NOMO-1 treated with DMSO at 0.1 percent for 48 hours (cell line): ENCODE measurements around the gene SUCLG1.
A peak's percentile ranks its signal among the peaks of the same experiment; 100 is the strongest.
"Not testable (repeated sequence)": the region's sequence is repeated elsewhere in the genome, so short reads cannot be mapped to it uniquely, and the experiment has no call there.

Experiments used
- DNase-seq: peaks from one replicate; lab custom pipeline; 2025; ENCODE audit not compliant: unreplicated experiment; lab: John Stamatoyannopoulos, UW

SUCLG1 gene

DNA sequence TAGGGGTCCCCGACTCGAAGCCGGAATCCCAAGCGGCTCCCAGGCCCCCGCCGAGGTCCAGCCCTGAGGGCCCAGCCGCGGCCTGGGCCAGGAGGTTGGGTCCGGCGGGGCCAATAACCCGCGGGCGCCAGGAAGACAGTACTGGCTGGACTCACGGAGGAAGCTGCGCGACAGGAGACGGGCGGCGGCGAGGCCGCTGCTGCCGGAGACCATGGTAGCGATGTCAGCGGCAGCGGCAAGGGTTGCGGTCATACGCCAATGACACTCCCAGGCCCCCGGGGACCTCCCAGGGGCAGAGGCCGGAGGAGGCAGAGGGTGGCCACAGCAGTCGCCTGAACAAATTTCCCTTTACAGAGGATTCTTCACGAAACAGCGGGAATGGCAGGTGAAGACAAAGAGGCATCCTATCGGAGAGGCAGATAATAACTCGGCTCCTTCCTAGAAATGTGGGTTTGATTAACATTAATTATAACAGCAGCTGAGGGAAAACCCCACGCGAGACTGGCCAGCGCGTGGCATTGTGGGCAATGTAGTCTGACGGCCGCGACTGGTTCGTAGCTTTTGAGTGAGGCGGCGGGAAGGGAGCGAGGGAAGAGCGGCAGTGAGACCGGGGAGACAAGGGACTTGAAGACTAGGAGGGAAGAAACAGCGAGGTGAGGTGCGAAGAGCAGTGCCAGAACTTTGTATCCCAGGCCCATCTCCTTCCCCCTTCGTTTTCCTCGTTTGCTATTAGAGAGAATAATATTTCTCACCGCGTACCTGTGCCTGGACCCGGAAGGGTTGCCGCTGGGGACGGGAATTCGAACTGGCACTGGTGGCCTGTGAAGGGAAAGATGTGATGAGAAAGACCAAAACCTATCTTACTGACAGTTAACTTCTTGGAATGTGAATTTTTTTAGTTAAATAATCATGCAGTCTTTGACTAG lies at the start of gene SUCLG1:
TSS of gene SUCLG1 (minus strand) at position 263 of the 926 bp plus-strand sequence. CDS start at position 252, 11 bp downstream.
- DNase-seq = peak; percentile 82

- DNase-seq = no peak
These were observed 39.2 kb upstream of the SUCLG1 start for GRCh38 chr2:84498150-84498799.

GRCh38 chr2:84497285-84497684 lies 38.2 kb upstream of the SUCLG1 start:
- DNase-seq = no peak

GRCh38 chr2:84496386-84496785 lies 37.3 kb upstream of the SUCLG1 start:
- no peak for DNase-seq

- DNase-seq = peak; percentile 51
These were observed 36.6 kb upstream of the SUCLG1 start for GRCh38 chr2:84495539-84496146.

GRCh38 chr2:84494070-84494469 lies 35.0 kb upstream of the SUCLG1 start:
- no peak for DNase-seq

DNA sequence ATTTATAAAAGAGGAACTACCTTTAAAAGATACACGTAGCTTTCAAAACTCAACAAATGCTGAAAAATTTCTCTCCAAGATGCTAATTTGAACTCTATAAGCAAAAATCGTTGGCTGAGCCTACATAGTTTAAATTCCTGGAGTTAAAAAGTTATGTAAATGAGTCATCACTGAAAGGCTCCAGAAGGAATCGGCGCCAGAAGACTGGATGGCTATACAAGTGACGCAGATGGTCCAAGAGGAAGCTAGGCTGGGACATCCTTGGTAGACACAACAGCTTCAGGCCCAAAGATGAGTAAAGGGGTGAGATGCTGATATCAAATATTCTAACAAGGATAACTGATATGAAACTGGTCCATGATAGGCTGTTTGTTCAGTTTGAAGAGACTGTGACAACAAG lies 34.4 kb upstream of the SUCLG1 start:
- no peak for DNase-seq

GRCh38 chr2:84492571-84492970 lies 33.5 kb upstream of the SUCLG1 start:
- DNase-seq = no peak

DNA sequence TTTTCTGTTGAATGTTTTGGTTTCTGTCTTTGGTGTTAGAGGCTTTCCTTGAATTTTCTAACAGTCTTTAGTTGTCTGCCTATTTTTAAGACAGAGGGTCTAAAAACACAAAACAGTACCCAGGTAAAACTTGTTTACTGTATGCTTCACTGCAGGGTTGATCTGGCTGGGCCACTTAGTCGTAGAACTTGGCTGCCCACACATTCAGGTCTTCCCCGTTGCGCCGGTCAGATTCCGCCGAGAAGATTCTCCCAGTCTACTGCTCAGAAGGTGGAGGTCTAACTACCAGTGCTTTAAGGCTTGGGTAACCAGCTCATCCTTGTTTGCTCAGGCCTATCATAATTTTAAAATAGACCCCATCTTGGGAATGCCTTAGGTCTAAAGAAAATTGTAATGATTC lies 32.7 kb upstream of the SUCLG1 start:
- no peak for DNase-seq

DNA sequence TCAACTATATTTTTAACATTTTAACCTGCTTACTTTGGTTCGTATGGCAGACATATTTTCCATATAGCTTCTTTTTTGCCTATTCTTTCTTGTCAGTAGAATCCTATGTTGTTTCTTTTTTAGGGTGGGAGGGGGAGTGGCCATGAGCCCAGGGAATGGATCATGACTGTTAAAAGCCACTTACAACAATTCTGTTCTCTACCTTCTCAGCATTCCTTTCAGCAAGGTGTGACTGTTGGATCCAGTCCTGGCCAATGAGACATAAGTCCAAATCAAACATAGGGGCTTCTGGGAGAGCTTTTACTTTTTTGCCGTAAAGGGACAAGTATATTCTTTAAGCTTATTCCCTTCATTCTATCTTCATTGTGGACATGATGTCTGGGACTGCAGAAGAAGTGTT lies 32.2 kb upstream of the SUCLG1 start:
- no peak for DNase-seq

DNA sequence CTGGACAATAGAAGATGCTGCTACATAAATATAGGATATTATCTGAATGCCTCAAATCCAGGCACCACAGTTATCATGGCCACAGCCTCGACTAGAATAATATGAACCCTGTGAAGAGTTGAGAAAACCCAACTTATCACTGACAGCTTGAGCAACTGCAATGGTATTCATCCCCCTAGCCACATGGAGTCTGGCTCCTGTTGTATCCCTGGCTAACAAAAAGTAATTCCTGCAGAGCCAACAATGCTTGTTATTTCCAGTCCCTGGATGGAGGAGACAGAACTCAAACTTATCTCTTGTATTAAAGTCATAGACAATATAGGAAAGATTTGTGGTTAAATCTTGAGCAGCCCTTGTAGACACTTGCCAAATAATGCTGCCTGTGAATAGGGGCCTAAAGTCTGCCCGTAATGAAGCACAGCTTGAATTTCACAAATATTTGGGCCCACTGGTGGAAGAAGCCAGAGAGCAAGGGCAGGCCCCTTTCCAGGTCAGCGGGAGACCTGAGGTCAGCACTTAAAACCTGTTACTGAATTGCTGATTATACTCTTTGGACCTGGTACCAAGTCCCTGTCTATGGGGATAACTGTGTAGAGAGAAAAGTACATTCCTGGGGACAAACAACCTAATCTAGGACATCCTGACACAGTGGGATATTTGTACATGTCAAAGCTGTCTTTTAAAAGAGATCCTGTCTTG lies 28.4 kb upstream of the SUCLG1 start:
- DNase-seq = no peak

GRCh38 chr2:84486441-84487115 lies 27.5 kb upstream of the SUCLG1 start:
- no peak for DNase-seq

GRCh38 chr2:84483320-84483719 lies 24.2 kb upstream of the SUCLG1 start:
- DNase-seq = no peak

DNA sequence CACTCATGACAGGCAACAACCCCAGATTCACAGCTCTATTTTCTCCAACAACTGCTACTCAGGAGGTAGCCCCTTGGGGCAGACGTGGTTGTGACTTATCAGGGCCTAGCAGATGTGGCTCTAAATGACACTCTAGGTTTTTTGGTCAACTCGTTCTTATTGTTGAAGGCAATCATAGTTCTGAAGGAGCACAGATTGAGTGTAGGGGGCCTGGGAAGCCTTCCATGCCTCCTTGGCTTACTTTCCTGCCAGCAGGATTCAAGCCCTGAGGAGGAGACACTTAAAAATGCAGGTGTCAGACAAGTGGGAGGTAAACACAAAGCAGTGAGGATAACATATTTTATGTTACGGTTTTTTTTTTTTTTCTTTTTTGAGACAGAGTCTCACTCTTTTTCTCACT lies 23.5 kb upstream of the SUCLG1 start:
- DNase-seq = no peak

DNA sequence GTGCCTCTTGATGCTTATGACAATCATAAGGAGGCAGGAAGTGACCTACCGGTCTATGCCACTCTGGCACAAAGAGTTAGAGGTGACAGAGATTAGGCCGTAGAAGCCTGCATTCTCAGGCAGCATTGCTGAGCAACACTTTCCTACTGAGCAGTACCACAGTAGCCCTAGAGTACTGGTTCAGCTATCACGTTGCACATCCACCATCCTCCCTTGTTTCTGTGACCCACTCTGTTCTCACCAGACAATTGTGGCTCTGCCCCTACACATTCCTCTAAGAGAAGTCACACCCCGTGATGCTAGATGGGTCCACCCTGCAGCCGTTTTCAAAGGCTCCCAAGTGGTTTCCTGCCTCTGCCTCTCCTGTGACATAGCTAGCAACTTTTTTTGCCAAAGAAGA lies 22.6 kb upstream of the SUCLG1 start:
- DNase-seq = no peak

DNA sequence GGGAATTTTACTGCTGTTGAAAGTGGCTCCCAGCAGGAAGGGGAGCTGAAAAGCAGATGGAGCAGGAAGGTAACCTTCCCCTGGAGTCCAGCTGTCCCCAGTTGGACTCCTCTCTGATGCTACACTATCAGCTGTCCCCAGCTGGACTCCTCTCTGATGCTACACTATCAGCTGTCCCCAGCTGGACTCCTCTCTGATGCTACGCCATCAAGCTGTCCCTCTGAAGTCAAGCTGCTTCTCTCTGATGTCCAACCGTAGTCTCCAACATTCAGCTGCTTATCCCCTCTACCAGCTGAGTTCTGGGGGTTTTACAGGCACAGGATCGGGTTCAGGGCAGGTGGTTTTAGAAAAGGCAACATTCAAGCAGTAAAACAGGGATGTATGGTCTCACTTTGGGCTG lies 19.8 kb upstream of the SUCLG1 start:
- no peak for DNase-seq

GRCh38 chr2:84477886-84478285 lies 18.8 kb upstream of the SUCLG1 start:
- DNase-seq = no peak

DNA sequence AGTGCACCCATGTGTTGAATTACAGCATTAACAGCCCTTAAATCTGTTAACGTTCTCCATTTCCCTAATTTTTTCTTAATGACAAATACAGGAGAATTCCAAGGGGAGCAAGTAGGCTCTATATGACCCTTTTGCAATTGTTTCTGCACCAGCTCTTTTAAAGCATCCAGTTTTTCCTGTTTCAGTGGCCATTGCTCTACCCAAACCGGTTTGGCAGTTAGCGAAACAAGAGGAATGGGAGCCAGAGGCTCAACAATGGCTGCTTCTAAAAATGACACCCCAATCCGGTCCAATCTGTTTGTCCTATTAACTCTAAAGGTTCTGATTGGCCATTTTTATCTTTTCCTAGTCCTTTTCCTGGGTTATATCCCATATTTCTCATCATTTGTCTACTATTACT lies 15.1 kb upstream of the SUCLG1 start:
- DNase-seq = no peak

DNA sequence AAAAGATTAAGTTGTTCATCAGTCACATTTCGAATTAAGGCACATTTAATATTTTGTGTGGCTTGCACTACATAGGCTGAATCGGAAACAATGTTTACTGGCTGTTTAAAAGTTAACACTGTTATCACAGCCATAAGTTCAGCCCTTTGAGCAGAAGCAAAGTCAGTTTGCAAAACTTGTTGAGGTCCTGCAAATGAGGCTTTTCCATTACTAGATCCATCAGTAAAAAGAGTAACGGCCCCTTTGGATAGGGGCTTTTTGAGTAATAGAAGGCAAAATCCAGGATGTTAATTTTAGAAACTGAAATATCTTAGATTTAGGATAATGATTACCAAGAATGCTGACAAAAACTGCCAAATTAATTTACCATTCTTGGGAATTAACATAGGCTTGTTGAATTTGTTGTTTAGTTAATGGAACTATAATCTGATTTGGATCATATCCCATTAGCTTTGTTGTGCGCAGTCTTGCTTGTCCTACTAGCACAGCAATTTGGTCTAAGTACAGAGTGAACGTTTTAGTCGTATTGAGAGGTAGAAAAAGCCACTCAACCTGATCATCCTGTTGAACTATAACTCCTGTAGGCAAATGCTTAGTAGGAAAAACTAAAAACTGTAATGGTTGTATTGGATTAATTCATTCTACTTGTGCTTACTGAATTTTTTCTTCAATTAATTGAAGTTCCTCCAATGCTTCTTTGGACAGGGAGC lies 13.9 kb upstream of the SUCLG1 start:
- DNase-seq = no peak

DNA sequence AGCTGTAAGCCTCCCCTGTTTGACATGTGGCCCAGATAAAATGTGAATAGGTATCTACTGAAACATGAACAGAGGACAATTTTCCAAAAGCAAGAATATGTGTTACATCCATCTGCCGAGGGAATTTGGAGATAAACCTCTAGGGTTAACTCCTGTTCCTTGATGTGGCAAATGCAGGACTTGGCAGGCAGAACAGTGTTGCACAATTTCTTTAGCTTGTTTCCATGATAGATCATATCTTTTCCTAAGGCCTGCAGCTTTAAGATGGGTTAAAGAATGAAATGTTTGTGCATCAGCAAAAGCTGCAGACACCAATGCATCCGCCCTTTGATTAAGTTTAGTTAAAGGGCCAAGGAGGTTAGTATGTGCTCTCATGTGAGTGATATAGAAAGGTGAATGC lies 13.3 kb upstream of the SUCLG1 start:
- DNase-seq = not testable (repeated sequence)
